GM20000 (cell line): Measurements from ENCODE around the gene ERLIN1.

ENCODE experiments used
- DNase-seq: peaks from one replicate; pipeline ENCODE4 v3.0.0; 2012; ENCODE audit warnings: low spot score
- TF ChIP-seq, protein P1 (sequence below): IDR thresholded peaks from 2 replicates; pipeline ENCODE4 v1.5.1; 2012; ENCODE audit warnings: mild to moderate bottlenecking, control low read depth; ENCODE audit errors: extremely low read depth, missing control alignments

The ERLIN1 gene

DNA sequence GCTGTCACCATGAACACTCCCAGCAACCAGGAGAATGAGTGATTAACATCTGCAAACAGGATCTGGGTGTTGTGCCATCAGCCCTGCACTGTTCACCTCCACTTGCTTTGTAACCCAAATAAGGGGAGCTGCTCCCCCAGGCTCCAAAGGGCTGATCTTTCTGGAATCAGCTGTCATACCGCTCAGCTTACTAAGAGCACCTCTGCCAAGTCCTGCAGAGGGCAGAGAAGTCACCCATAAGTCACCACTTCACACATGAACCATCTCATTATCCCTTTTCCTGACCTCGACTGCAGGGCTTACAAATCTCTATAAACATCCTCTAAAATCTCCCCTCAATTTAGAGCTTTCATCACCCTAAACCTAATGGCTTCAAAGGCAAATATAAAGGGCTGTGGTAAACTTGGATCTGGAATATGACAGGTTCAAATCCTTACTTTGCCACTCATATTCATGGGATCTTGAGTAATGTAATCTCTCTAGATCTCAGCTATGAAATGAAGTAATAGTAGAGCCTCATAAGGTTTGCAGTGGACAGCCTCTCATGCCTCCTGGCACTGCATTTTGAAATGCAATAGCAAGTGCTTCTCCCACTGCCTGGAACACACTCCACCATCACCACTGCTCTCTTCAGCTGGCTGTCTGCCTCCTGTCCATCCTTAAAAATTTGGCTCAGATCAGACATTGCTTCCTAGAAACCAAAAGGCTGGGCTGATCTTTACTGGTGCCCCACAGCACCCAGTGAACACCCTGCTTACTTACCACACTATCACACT, 38.8 kb downstream of the ERLIN1 start:
- TF ChIP-seq, protein P1, sequence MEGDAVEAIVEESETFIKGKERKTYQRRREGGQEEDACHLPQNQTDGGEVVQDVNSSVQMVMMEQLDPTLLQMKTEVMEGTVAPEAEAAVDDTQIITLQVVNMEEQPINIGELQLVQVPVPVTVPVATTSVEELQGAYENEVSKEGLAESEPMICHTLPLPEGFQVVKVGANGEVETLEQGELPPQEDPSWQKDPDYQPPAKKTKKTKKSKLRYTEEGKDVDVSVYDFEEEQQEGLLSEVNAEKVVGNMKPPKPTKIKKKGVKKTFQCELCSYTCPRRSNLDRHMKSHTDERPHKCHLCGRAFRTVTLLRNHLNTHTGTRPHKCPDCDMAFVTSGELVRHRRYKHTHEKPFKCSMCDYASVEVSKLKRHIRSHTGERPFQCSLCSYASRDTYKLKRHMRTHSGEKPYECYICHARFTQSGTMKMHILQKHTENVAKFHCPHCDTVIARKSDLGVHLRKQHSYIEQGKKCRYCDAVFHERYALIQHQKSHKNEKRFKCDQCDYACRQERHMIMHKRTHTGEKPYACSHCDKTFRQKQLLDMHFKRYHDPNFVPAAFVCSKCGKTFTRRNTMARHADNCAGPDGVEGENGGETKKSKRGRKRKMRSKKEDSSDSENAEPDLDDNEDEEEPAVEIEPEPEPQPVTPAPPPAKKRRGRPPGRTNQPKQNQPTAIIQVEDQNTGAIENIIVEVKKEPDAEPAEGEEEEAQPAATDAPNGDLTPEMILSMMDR = no peak
- DNase-seq = no peak

DNA sequence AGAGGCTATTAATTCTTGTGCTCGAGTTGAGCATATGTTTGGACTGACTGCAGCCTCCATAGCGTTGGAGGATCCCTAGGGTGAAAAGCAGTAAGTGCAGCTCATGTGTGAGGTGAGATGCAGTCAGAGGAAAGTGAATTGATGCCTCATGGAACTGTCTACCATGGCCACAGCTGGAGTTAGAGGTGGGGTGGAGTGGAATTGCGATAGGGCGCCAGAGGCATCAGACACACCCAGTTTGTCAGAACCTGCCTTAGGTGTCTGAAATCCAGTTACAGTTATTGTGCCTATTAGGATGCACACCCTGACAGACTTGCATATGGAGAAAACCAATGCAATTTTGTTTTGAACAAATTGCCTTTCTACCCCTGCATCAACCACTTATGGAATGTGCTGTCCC, 39.4 kb downstream of the ERLIN1 start:
- TF ChIP-seq, protein P1 = no peak
- no peak for DNase-seq

DNA sequence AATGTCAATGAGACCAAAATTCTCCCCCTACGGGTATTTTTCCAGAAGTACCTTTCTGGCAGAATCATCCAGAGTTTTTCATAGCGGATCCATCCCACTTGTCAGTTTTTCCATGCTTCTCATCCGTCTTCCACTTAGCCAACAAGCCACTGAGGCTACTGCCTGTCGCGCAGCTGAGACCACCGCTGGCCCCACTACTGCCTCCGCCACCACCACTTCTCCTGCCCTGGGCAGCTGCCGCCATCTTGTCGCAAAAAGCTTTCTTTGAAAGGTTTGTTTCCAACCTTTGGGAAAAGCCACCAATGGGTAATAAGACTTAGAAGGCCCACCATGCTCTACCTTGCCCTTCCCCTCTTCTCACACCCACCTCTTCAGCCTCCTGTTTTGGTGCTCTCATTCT, 42.1 kb downstream of the ERLIN1 start:
- TF ChIP-seq, protein P1 = no peak
- DNase-seq = no peak

DNA sequence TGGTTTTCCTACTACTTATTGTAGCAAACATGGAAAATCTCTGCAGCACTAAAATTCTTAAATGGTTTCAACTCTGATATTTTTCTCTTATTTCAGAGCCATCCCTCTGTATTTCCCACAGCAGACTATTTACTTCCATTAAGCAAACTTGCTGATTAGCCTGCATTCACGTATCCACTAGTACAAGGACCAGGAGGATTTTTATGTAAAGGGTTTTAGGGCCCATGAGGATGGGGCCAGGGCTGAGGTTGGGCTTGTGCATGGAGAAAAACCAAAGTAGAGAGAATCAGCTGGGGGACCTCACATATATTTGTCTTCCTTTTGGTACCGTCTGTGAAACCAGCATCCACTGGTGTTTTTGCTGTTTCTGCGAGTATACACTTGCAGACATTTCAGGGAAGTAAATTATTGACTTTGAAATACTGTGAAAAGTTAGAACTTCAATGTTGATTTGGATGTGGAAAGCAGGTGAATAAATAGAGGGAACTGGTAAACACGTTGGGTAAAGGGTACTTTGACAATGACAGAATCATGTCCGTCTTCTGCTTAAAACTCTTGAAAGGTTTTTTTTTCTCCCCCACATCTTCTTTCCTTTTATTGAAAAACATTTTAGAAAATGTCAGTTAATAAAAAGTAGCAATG, 44.3 kb downstream of the ERLIN1 start:
- TF ChIP-seq, protein P1 = no peak
- no peak for DNase-seq

DNA sequence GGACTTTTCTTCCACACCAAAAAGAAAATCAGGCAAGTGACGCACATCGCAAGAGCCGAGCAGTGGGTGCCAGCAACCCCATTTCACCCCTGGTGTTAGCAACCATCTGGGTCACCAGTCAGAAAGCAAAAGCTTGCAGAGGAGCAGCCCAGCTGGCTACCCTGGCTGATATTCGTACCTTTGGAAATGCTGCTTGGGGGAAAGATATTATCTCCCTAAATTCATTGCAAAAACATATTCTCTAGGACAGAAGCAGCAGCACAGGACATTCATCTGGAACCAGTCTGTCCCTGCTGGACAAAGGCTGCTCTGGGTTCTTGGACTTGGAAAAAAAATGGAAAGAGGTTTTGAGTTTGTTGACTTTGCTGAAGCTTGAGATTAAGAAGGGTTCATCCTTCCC, 45.8 kb downstream of the ERLIN1 start:
- no peak for DNase-seq
- TF ChIP-seq, protein P1 = no peak

DNA sequence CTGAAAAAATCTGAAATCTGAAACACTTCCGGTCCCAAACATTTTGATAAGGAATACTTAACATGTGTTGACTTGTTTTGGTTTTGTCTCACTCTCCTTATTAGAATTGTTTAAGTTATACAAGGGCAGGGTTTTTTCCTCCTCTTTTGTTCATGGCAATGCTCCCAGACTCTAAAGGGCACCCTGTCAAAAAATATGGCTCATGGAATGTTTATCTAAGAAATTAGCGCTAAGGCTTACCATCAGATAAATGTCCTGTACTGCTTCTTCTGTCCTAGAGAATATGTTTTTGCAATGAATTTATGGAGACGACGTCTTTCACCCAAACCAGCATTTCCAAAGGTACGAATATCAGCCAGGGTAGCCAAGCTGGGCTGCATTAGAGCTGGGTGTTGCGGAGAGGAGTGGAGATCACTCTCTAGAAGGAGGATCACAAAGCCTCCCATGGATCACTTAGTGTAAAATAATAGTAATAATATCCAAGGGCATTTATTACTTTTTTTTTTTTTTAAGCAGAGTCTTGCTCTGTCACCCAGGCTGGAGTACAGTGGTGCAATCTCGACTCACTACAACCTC, 46.8 kb downstream of the ERLIN1 start:
- TF ChIP-seq, protein P1 = no peak
- no peak for DNase-seq

DNA sequence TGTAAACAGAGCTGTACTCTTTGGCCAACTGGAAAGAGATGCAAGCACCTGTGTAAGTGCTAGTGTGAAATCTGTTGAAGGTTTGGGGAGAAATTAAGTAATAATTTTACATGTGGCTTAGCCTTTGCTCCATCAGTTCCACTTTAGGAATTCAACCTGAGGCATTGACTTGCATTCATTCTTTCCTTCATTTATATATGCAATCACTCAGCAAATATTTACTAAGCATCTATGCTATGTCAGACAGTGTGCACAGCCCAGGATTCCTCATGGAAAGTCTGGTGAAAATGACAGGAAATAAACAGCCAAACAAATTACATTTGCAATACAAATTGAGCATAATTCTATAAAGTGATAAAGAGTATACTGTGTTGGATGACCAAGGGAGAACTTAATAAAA, 50.3 kb downstream of the ERLIN1 start:
- TF ChIP-seq, protein P1 = no peak
- no peak for DNase-seq
